Mononuclear cell (primary cell): ENCODE measurements around the gene DMRTB1. TPM values are rescaled to one million over a fixed set of nuclear protein-coding genes. Genes with fewer than 3 reads are reported as not detected.

Experiments used
- H3K27me3 ChIP-seq: 2 replicates; pipeline ENCODE4 v1.6.0; 2011; ENCODE audit warnings: low read length, control low read depth; ENCODE audit not compliant: insufficient read depth
- H3K4me1 ChIP-seq: 2 replicates; pipeline ENCODE4 v1.5.1; 2011; ENCODE audit warnings: mild to moderate bottlenecking, low read length, control low read depth; ENCODE audit not compliant: insufficient read depth
- H3K4me3 ChIP-seq: 2 replicates; pipeline ENCODE4 v1.5.1; 2011; ENCODE audit warnings: mild to moderate bottlenecking, low read length, moderate library complexity
- H3K9me3 ChIP-seq: 2 replicates; pipeline ENCODE4 v1.5.1; 2011; ENCODE audit warnings: low read depth, mild to moderate bottlenecking, control low read depth, low read length
- total RNA-seq: library from RNA; depleted of rRNA; stranded (reverse); fragments of >200 nt; gene quantifications from one replicate; pipeline ENCODE4 v1.2.3, GENCODE V29; 2012

DMRTB1 gene
- total RNA-seq, 1 donor, result not detected

GRCh38 chr1:53467391-53467790, 8.2 kb downstream of the DMRTB1 start:
- Histone ChIP-seq H3K9me3 (no peaks in the 10 kb centered on the region), H3K4me1 (no peaks in the 10 kb centered on the region), H3K4me3 (no peak overlapping the region), H3K27me3 (no peaks in the 10 kb centered on the region)

DNA sequence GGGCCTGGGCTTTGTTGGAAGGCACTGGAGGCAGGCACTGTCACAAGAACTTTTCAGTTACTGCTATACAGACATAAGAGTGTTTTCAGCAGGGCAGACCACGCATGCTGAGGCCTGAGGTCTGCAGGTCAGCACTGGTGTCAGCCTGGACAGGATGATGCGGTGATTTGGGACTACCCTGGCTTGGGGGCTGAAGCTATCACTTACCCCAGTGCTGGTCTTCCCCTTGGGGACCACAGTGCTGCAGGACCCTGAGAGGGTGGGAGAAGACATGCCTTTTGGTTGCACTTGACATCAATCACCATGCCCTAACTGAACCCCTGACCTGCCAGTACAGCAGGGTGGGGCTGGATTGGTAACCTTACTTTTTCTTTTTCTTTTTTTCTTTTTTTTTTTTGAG, 9.2 kb downstream of the DMRTB1 start:
- H3K9me3 ChIP-seq, result no peaks in the 10 kb centered on the region
- no peak overlapping the region for H3K4me3 ChIP-seq
- no peaks in the 10 kb centered on the region for H3K27me3 ChIP-seq
- no peaks in the 10 kb centered on the region for H3K4me1 ChIP-seq

DNA sequence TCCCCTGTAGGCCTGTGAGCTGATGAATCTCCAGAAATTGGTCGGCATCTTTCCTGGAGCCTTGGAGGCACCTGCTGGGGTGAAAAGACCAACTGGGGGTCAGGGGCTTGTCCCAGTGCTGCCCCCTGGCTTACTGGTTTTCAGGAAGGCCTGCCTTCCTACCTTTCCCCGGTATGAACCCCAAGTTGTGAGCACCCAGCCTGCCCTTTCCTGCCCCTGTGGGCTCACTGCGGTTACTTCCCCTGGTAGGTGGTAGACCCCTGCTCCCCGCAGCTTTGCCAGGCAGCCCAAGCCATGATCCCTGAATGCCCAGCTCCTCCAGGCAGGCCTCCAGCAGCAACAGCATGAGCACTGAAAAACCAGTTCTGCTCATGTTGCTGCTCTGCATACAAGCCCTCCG, 10.2 kb downstream of the DMRTB1 start:
- Histone ChIP-seq H3K4me1 (no peaks in the 10 kb centered on the region), H3K9me3 (no peaks in the 10 kb centered on the region), H3K27me3 (no peaks in the 10 kb centered on the region), H3K4me3 (no peak overlapping the region)

GRCh38 chr1:53470155-53470554, 11.0 kb downstream of the DMRTB1 start:
- H3K4me3 ChIP-seq, result no peak overlapping the region
- no peaks in the 10 kb centered on the region for H3K27me3 ChIP-seq
- H3K9me3 ChIP-seq, result no peaks in the 10 kb centered on the region
- H3K4me1 ChIP-seq, result no peaks in the 10 kb centered on the region

GRCh38 chr1:53470584-53470983, 11.4 kb downstream of the DMRTB1 start:
- H3K27me3 ChIP-seq, result no peaks in the 10 kb centered on the region
- no peak overlapping the region for H3K4me3 ChIP-seq
- H3K4me1 ChIP-seq, result no peaks in the 10 kb centered on the region
- H3K9me3 ChIP-seq, result no peaks in the 10 kb centered on the region

DNA sequence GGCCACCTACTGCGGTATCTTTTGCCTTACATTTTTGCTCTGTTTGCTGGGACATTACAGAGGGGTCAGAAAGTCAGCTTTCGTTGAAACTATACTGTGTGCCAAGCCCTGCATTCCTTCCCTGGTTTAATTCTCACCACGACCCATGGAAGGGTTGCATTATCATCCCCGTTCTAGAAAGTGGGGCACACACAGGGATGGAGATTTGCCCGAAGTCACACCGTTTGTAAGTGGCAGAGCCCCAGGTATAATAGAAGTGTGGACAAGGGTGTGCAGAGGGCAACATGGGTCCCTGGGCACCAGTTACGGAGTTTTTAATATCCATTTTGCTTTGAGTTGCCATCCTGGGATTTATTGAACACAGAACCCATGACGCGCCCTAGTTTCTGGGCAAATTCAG, 11.8 kb downstream of the DMRTB1 start:
- H3K4me3 ChIP-seq, result no peak overlapping the region
- no peaks in the 10 kb centered on the region for H3K27me3 ChIP-seq
- H3K9me3 ChIP-seq, result no peaks in the 10 kb centered on the region
- H3K4me1 ChIP-seq, result no peaks in the 10 kb centered on the region

DNA sequence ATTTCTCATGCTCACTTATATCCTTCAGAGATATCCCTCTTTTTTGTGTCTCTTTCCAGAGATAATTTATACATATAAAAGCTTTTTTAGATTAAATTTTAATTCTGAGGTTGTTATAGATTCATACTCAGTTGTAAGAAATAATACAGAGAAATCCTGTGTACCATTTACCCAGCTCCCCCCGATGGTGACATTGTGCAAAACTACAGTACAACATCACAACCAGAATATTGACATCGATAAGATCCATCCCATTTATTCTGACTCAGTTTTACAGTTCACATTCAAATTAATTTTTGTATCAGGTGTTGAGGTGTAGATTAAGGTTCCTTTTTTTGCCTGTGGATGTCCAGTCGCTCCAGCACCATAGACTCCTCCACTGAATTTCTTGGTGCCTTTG, 14.3 kb downstream of the DMRTB1 start:
- no peak overlapping the region for H3K4me3 ChIP-seq
- no peaks in the 10 kb centered on the region for H3K4me1 ChIP-seq
- no peaks in the 10 kb centered on the region for H3K27me3 ChIP-seq
- no peaks in the 10 kb centered on the region for H3K9me3 ChIP-seq

GRCh38 chr1:53475664-53476063, 16.5 kb downstream of the DMRTB1 start:
- H3K4me3 ChIP-seq, result no peak overlapping the region
- H3K9me3 ChIP-seq, result no peaks in the 10 kb centered on the region
- no peaks in the 10 kb centered on the region for H3K4me1 ChIP-seq
- no peaks in the 10 kb centered on the region for H3K27me3 ChIP-seq

GRCh38 chr1:53476579-53476978, 17.4 kb downstream of the DMRTB1 start:
- H3K4me3 ChIP-seq, result no peak overlapping the region
- no peaks in the 10 kb centered on the region for H3K9me3 ChIP-seq
- no peaks in the 10 kb centered on the region for H3K27me3 ChIP-seq
- H3K4me1 ChIP-seq, result no peaks in the 10 kb centered on the region

DNA sequence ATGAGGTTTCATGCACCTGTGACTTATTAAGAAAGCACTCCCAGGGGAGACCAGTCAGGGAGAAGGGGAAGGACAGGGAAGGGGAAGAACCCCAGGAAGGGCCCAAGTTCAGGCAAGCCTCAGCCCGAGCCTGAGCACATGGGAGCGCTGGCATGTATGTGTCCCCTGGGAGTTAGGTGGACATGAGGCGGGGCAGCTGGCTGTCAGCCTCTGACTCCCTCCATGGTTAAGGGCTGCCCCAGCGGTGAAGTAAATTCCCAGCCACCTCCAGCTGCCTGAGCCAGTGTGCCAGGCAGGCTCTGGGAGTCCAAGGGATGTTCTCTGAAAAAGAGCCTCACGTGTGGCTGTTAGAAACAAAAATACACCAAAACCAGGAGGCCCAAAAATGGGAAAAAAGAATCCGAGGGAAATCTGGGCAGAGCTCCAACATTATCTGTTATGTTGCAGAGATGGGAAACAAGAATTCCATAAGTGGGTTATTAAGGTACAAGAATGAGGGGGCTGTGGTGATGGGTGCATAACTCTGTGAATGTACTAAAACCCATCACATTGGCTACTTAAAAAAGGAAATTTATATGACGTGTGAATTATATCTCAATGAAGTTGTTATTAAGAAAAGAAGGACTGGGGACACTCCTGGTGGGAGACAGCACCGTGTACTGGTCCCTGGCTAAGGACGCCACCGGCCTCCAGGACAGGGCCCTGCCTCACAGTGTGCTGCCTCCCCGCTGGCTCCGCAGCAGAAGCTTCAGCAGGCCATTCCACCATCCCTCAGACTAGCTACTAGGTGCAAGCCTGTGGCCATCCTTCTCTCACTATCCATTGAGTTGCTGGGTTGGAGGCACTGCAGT, 18.7 kb downstream of the DMRTB1 start:
- H3K9me3 ChIP-seq, result no peaks in the 10 kb centered on the region
- no peak overlapping the region for H3K4me3 ChIP-seq
- no peaks in the 10 kb centered on the region for H3K27me3 ChIP-seq
- H3K4me1 ChIP-seq, result no peaks in the 10 kb centered on the region

GRCh38 chr1:53478502-53478818, 19.3 kb downstream of the DMRTB1 start:
- no peaks in the 10 kb centered on the region for H3K27me3 ChIP-seq
- no peak overlapping the region for H3K4me3 ChIP-seq
- H3K4me1 ChIP-seq, result no peaks in the 10 kb centered on the region
- no peaks in the 10 kb centered on the region for H3K9me3 ChIP-seq

- no peaks in the 10 kb centered on the region for H3K4me1 ChIP-seq
- no peak overlapping the region for H3K4me3 ChIP-seq
- H3K9me3 ChIP-seq, result no peaks in the 10 kb centered on the region
- H3K27me3 ChIP-seq, result no peaks in the 10 kb centered on the region
These were observed 21.5 kb downstream of the DMRTB1 start for GRCh38 chr1:53480678-53481077.

DNA sequence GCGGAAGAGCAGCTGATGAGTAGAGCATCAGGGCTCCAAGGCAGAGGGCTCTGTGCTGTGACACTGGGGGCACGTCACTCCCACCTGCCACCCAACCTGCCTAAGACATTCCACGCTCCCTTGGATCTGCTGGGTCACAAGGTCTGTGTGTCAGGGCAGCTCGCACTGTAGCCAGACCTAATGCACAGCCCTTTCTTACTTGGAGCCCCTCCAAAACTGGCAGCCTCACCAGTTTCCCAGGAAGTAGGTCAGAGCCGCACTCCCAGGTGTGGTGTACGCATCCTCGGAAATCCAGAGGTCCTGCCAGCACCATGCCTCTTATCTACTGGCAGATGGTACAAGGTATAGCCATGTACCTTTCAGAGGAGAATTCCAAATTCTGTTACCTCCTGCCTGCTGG, 22.3 kb downstream of the DMRTB1 start:
- H3K9me3 ChIP-seq, result no peaks in the 10 kb centered on the region
- H3K27me3 ChIP-seq, result no peaks in the 10 kb centered on the region
- H3K4me1 ChIP-seq, result no peaks in the 10 kb centered on the region
- H3K4me3 ChIP-seq, result no peak overlapping the region

GRCh38 chr1:53482441-53483153, 23.4 kb downstream of the DMRTB1 start:
- H3K4me3 ChIP-seq, result no peak overlapping the region
- no peaks in the 10 kb centered on the region for H3K27me3 ChIP-seq
- no peaks in the 10 kb centered on the region for H3K4me1 ChIP-seq
- no peaks in the 10 kb centered on the region for H3K9me3 ChIP-seq

- no peaks in the 10 kb centered on the region for H3K27me3 ChIP-seq
- no peak overlapping the region for H3K4me3 ChIP-seq
- no peaks in the 10 kb centered on the region for H3K4me1 ChIP-seq
- no peaks in the 10 kb centered on the region for H3K9me3 ChIP-seq
These were observed 24.0 kb downstream of the DMRTB1 start for GRCh38 chr1:53483170-53483569.

DNA sequence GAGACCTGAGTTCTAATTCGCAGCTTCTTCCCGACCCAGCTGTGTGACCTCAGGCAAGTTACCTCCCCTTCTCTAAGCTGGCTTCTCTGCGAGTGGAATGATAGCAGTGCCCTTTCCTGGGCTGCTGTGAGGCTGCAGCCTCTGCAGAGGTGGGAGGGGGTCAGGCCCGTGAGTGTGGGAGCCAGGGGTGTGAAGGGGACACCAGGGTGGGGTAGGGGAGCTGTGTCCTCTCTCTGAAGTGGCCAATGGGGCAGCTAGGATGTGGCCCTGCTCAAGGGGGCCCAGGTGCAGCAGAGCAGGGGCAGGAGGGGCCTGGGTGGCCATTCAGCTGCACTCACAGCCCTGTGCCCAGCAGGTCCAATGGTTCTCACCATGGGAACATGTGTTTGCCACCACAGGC, 24.5 kb downstream of the DMRTB1 start:
- Histone ChIP-seq H3K4me3 (no peak overlapping the region), H3K27me3 (no peaks in the 10 kb centered on the region), H3K4me1 (no peaks in the 10 kb centered on the region), H3K9me3 (no peaks in the 10 kb centered on the region)
